GM18517 (cell line): Measurements from ENCODE around the gene UBE2O.
"Not testable (repeated sequence)": the region's sequence is repeated elsewhere in the genome, so short reads cannot be mapped to it uniquely, and the experiment has no call there.

Experiments used
- ATAC-seq: cut with Tn5 transposase; IDR thresholded peaks from one replicate; pipeline ENCODE4 v1.9.1; 2021; ENCODE audit warnings: mild to moderate bottlenecking, moderate library complexity; ENCODE audit not compliant: unreplicated experiment

UBE2O gene

DNA sequence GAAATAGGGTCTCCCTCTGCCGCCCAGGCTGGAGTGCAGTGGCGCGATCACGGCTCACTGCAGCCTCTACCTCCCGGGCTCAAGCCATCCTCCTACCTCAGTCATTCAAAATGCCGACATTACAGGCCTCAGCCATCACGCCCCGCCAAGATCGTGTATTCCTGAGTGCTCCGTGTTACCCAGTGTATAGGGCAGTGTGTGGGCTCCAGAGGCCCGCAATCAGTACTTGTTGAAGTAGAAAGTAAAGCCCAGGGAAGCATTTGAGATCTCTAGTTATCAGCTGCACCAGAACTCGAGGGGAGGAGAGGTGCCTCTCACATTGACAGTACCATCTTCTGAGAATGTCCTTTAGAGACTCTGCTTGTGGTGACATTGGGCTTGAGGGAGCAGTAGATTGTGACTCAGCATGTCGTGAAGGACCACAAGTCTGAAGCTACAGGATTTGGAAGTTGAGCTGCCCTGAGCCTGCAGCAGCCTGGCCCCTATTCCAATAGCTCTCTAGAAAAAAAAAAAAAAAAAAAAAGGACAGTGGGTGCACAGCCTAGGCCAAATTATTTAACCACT, 98.1 kb downstream of the UBE2O start:
- no peak for ATAC-seq

DNA sequence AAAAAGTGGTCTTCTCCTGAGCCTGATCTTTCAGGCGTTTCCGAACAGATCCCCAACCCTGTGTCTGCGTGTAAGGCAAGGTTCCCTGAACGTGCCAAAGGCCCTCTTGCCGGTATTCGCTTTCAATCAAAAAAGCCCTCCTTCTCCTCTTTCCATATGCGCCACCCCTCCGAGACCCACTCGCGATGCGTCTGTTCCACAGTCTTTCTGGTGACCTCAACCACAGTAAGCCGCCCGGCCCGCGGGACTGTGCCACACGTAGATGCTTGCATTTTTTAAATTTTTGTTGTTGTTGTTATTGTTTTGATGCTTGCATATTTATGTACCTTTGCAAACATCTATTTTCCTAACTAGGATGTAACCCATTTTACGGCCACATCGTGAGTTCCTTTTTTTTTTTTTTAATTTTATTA, 98.6 kb downstream of the UBE2O start:
- peak; percentile 5 for ATAC-seq

DNA sequence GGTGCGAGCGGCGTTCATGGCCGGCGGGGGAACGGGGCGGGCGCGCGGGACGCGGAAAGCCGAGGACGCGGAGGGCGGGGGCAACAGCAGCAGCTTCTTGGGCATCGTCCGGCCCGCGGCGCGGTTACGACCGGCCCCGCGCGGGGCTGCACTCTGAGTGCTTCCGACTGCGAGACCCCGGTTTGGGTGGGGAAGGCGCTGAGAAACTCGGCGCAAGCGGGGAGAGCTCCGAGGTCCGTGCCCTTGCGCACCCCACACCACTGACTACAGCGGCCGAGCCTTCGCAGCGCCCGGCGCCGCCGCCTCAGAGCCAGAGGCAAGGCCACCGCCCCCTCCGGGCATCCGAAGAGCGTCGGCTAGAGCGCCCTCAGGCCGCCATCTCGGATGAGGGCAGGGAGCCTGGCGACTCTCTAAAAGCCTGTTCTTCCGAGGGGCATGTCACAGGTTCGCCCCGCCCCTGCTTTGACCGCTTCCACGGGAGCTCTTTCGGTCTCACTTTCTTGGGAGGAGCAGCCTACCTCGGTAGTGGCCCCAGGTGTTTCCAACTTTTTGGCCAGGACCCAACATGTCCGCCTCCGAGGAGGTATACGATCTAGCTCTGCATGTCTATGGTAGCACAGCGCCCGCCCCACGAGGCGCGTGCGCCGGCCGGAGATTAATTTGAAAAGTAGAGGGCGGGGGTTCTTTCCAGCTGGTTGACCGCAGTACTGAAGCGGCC, 99.2 kb downstream of the UBE2O start, which contains the start of gene PRPSAP1:
Gene PRPSAP1, minus strand, starts transcription at position 318 of the 718 bp plus-strand sequence. Its CDS starts 213 bp downstream, at position 105.
- peak; percentile 79 for ATAC-seq

DNA sequence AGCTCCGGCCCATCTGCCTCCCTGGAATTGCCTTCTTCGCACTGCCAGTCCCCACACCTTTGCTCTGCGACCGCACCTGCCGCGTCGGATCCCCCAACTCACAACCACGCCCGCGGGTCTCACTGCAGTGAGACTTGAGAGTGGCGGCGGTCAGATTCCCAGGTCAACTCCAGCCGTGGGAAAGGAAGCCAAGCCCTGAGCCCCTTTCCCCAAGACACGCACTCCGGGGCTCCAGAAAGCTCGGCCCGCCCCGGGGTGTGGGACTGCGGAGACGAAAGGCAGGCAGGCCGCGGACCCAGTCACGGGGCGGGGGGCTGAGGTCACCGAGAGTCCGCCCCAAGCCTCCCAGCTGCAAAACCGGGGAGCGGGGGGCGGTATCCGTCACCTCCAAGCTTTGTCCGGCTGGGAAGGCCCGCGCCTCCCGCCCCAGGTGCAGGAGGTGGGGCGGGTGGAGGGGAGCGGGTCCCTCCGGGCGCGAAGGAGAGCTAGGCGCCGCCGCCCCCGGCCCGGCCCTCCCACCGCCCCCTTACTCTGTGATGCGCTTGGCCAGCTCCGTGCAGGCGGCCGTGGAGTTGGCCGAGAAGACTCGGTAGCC, 99.9 kb downstream of the UBE2O start:
- no peak for ATAC-seq

DNA sequence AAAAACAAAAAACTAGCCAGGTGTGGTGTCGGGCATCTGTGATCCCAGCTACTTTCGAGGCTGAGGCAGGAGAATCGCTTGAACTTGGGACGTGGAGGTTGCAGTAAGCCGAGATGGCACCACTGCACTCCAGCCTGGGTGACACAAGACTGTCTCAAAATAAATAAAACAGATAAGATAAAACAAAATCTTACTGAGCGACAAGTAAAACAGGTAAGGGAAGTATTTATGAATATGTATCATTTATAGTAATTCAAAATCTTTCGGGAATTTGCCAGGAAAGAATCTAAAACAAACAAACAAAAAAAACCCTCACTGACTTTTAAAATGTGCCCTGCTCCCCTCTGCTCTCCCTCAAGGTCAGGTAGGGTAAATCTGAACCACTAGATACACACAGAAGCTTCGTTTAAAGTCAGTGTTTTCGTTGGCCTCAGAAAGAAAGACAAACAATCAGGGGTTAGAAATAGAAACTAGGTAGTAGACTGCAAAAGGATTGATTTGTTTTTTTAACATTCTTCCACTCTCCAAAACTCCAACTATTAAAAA, 101.4 kb downstream of the UBE2O start:
- ATAC-seq: no peak

DNA sequence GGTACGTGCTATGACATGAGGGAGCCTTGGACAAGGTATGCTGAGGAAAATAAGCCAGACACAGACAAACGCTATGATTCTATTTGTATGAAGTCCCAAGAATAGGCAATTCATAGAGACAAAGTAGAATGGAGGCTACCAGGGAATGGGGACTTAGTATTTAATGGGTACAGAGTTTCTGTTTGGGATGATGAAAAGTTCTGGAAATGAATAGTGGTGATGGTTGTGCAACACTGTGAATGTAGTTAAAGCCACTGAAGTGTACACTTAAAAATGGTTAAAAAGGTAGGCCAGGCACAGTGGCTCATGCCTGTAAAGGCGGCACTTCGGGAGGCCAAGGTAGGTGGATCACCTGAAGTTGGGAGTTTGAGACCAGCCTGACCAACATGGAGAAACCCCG, 102.5 kb downstream of the UBE2O start:
- no peak for ATAC-seq

DNA sequence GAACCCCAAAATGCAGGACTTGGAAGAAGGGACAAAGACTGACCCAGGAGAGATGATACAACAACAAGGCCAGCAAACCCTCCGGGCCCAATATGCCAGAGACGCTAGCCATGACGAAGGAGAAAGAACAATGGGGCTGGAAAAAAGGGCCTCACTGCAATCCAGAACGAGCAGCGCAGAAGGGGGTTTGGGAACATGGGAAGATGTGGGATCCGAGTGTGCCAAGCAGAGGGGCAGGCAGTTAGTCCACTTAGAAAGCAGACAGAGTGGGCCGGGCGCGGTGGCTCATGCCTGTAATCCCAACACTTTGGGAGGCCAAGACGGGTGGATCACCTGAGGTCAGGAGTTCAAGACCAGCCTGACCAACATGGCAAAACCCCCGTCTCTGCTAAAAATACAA, 106.0 kb downstream of the UBE2O start:
- not testable (repeated sequence) for ATAC-seq

DNA sequence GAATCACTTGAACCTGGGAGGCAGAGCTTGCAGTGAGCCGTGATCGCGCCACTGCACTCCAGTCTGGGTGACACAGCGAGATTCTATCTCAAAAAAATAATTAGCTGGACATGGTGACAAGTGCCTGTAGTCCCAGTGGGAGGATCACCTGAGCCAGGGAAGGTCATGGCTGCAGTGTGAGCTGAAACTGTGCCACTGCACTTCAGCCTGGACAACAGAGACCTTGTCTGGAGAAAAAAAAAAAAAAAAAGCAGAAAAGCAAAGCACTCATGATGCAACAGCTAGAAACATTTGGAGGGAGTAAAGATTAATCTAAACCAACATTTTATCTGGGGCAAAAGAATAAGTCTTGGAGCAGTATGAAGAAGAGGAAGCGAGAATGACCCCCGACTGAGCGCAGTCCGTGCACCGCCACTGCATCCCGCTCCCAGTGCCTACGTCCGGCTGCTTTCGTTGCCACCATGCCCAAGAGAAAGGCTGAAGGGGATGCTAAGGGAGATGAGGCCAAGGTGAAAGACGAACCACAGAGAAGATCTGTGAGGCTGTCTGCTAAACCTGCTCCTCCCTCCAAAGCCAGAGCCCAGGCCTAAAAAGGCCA, 107.5 kb downstream of the UBE2O start:
- no peak for ATAC-seq

DNA sequence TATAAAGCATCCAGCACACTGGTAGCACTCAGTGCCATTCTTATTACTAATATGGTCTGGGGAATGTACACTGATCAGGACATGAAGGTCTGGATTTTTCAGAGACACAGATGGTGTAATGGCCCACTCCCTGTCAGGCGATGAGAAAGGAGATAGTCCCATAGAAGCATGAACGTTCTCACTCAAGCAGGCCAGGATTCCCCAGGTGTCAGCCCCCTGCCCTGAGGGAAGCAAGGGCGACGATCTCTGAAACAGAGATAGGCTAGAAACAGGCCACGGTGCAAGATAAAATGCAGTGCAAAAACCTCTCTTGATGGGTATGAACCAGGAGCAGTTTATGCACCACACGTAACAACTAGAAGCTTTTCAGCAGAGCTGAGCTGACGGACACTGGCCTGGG, 109.8 kb downstream of the UBE2O start:
- no peak for ATAC-seq

DNA sequence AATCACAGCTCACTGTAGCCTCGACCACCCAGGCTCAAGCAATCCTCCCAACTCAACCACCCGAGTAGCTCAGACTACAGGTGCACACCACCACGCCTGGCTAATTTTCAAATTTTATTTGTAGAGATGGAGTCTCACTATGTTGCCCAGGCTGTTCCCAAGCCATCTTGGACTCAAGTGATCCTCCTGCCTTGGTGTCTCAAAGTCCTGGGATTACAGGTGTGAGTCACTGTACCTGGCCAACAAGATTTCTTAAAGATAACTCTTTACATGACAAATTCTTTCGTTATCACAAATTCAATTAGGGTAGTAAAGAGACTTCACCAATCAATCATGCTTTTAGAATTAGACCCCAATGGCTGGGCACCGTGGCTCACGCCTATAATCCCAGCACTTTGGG, 111.7 kb downstream of the UBE2O start:
- ATAC-seq: no peak
